GM23248 (cell line): ENCODE data around the gene FOXS1. TPM values are rescaled to one million over a fixed set of nuclear protein-coding genes. Genes with fewer than 3 reads are reported as not detected.

Source experiments
- DNase-seq: peaks from one replicate; pipeline ENCODE4 v3.0.0-alpha.2; 2015
- H2AFZ ChIP-seq: fragments of 200-600 bp; sonication (generic); 2 replicates; pipeline ENCODE4 v1.6.1; 2016; ENCODE audit warnings: antibody characterized with exemption
- H3F3A ChIP-seq: fragments of 200-600 bp; sonication (generic); 2 replicates; pipeline ENCODE4 v1.6.1; 2016; ENCODE audit warnings: mild to moderate bottlenecking, antibody characterized with exemption, mixed run types; ENCODE audit not compliant: insufficient read depth
- H3K27ac ChIP-seq: fragments of 200-600 bp; sonication (generic); 2 replicates; pipeline ENCODE4 v1.5.1; 2016; ENCODE audit warnings: mild to moderate bottlenecking
- H3K27me3 ChIP-seq: fragments of 200-600 bp; sonication (generic); replicated peaks from 2 replicates; pipeline ENCODE4 v1.6.1; 2016; ENCODE audit warnings: mild to moderate bottlenecking; ENCODE audit not compliant: insufficient read depth
- H3K36me3 ChIP-seq: fragments of 200-600 bp; sonication (generic); 2 replicates; pipeline ENCODE4 v1.6.1; 2016; ENCODE audit warnings: low read depth, mild to moderate bottlenecking
- H3K4me1 ChIP-seq: fragments of 200-600 bp; sonication (generic); 2 replicates; pipeline ENCODE4 v1.6.1; 2016; ENCODE audit warnings: mild to moderate bottlenecking; ENCODE audit not compliant: insufficient read depth
- H3K4me2 ChIP-seq: fragments of 200-600 bp; sonication (generic); one replicate; pipeline ENCODE4 v1.6.1; 2016; ENCODE audit warnings: mild to moderate bottlenecking; ENCODE audit not compliant: unreplicated experiment
- H3K4me3 ChIP-seq: fragments of 200-600 bp; sonication (generic); 2 replicates; pipeline ENCODE4 v1.5.1; 2016; ENCODE audit warnings: mild to moderate bottlenecking
- H3K79me2 ChIP-seq: fragments of 200-600 bp; sonication (generic); 2 replicates; pipeline ENCODE4 v1.6.1; 2016; ENCODE audit warnings: mild to moderate bottlenecking; ENCODE audit not compliant: insufficient read depth
- H3K9ac ChIP-seq: fragments of 200-600 bp; sonication (generic); 2 replicates; pipeline ENCODE4 v1.6.1; 2016; ENCODE audit warnings: mild to moderate bottlenecking
- H3K9me2 ChIP-seq: fragments of 200-600 bp; sonication (generic); 2 replicates; pipeline ENCODE4 v1.6.1; 2016; ENCODE audit warnings: mixed run types, mild to moderate bottlenecking, moderate library complexity; ENCODE audit not compliant: insufficient read depth
- H3K9me3 ChIP-seq: fragments of 200-600 bp; sonication (generic); one replicate; pipeline ENCODE4 v1.6.1; 2017; ENCODE audit warnings: low read depth
- H4K20me1 ChIP-seq: fragments of 200-600 bp; sonication (generic); 2 replicates; pipeline ENCODE4 v1.6.0; 2016; ENCODE audit not compliant: insufficient read depth
- EZH2 ChIP-seq: fragments of 200-600 bp; sonication (generic); IDR thresholded peaks from 2 replicates; pipeline ENCODE4 v1.6.1; 2018; ENCODE audit warnings: antibody characterized with exemption, mild to moderate bottlenecking; ENCODE audit not compliant: insufficient read depth, poor library complexity, severe bottlenecking
- EZH2phosphoT487 ChIP-seq: fragments of 200-600 bp; sonication (generic); IDR thresholded peaks from 2 replicates; pipeline ENCODE4 v1.6.1; 2018; ENCODE audit warnings: antibody characterized with exemption, moderate library complexity, mild to moderate bottlenecking, low read depth; ENCODE audit not compliant: insufficient read depth
- WGBS, 2 experiments: methylation state at CpG; one replicate each; pipeline ENCODE4 v1.1.6; 2015 to 2017; ENCODE audit warnings: low lambda C conversion rate in 2 of 2, low coverage in 1 of 2; ENCODE audit errors: missing lambda C conversion rate in 2 of 2; 5-methylcytosine and 5-hydroxymethylcytosine counted together
- in situ Hi-C: fragments of 300-500 bp; cut with MboI; formaldehyde crosslinking; loops from 2 replicates; pipeline ENCODE4 v1.15.0; 2020
- polyA plus RNA-seq: library from polyadenylated mRNA; unstranded; fragments of >200 nt; fragmentation: Nextera tagmentation; extraction: Ambion mirVana; gene quantifications from 2 replicates; pipeline ENCODE4 v1.2.1, GENCODE V29; 2016
- total RNA-seq: library from RNA; depleted of rRNA; stranded (reverse); fragments of >200 nt; shearing (Covaris generic); gene quantifications from 2 replicates; pipeline ENCODE4 v1.2.3, GENCODE V29; 2014

FOXS1 gene
- total and polyA plus RNA-seq, 2 experiments from 2014 or later: not detected

DNA sequence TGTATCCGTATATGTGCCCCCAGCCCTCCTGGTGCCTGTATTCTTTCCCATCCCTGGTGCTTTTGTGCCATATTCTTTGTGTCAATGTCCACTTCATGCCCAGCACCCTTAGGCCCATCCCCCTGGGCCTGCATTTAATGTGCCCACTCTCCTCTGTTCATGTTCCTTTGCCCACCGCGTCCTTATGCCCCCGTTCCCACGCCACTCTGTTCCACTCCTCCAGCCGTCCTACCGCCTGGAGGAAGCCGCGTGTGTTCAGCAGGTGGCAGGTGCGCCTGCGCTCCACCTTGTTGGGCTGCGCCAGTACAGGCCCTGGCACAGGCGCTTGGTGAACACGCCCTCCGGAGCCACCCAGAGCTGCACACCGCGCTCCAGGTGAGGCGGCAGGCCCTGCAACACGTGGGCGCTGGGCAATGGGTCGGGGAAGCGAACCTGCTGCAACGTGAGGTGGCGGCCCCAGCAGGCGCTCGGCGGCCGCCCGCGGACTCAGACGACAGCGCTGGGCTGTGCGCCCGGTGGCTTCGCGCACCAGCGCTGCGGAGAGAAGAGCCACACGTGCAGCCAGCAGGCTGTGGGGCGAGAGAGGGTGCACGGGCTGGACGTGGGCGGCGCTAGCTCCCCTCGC, 4.0 kb upstream of the FOXS1 start:
- Histone ChIP-seq H3K27me3 (peaks cover 49% of the 10 kb centered on the region), H3K9ac (no peak overlapping the region), H3K79me2 (no peaks in the 10 kb centered on the region), H3K4me3 (no peak overlapping the region), H3F3A (no peaks in the 10 kb centered on the region), H3K4me1 (no peaks in the 10 kb centered on the region), H3K9me3 (no peaks in the 10 kb centered on the region), H4K20me1 (no peaks in the 10 kb centered on the region), H3K4me2 (no peak overlapping the region), H2AFZ (no peak overlapping the region), H3K36me3 (no peaks in the 10 kb centered on the region), H3K9me2 (no peaks in the 10 kb centered on the region), H3K27ac (no peak overlapping the region)
- in situ Hi-C loops: no loop called here
- no peak for DNase-seq
- 17 to 18% methylated on average over 41 to 44 of the region's 45 CpGs for WGBS, 2 experiments
- no peak for TF ChIP-seq EZH2phosphoT487
- no peak for TF ChIP-seq EZH2

DNA sequence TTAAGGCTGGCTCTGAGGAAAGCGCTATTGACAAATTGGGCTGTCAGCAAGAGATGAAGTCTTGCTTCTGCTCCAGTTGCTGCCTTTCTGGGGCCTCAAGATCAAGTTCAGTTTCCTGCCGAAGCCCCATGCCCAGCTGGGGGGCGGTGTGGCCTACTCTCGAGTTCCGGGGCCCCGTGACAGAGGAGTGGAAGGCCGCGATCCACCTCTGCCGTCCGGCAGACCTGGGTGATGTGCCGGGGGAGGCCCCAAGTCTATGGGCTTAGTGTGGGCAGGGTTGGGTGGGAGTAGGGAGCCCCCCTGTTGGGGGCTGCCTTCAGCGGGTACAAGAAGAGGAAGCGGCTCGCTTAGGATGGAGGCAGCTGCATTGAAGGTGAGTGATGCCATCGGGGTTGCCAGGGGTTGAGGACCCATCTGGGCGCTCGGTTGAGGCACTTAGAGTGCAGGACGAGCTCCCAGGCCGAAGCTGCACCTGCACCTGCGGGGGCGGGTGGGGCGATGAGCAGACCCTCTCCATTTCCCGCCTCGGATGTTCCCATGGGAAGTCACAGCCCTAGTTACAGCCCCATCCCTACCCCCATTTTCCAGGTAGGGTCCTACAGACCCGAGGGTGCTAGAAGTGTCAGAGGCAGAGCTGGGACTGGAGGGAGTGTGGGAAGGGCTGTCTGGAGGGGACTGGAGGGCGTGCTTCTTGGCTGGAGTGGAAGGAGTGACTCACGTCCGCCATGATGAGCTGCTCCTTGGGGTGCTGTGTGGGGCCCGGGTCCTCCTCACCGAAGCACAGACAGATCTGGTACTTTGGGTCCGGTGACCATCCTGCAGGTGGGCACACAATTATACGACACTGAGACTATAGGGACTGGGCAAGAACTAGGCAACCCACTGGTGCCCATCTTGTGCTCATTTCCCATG, 2.9 kb upstream of the FOXS1 start:
- in situ Hi-C loops: no loop called here

DNA sequence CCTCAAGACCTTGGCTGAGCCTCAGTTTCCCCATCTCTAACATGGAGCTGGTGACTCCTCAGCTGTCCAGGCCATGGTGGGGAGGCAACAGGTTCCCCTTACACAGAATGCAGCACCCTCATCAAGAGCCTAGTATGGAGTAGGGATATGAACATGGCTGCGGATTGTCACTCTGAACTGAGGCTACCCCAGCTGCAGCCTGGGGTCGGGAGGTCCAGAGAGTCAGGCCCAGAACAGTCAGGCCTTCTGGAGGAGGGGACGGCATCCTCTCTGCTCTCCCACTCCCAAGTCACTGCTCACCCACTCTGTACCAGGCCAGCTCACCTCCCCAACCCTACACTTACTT, 1.4 kb upstream of the FOXS1 start:
- Histone ChIP-seq H2AFZ (no peak overlapping the region), H3F3A (no peaks in the 10 kb centered on the region)
- in situ Hi-C loops: no loop called here

More for the DNA sequence above, 2.9 kb upstream of the FOXS1 start:
- peaks cover 40% of the 10 kb centered on the region for H3K27me3 ChIP-seq
- no peaks in the 10 kb centered on the region for H3F3A ChIP-seq
- H3K27ac ChIP-seq: no peak overlapping the region
- no peaks in the 10 kb centered on the region for H4K20me1 ChIP-seq
- no peaks in the 10 kb centered on the region for H3K9me3 ChIP-seq
- no peak overlapping the region for H3K9ac ChIP-seq
- H3K36me3 ChIP-seq: no peaks in the 10 kb centered on the region
- TF ChIP-seq EZH2phosphoT487 (no peak), EZH2 (no peak)
- no peak overlapping the region for H3K4me3 ChIP-seq
- no peaks in the 10 kb centered on the region for H3K9me2 ChIP-seq
- no peak overlapping the region for H2AFZ ChIP-seq
- H3K79me2 ChIP-seq: no peaks in the 10 kb centered on the region
- no peaks in the 10 kb centered on the region for H3K4me1 ChIP-seq
- no peak overlapping the region for H3K4me2 ChIP-seq
- DNase-seq: no peak
- WGBS, 2 experiments: 67 to 69% methylated on average over 26 to 32 of the region's 32 CpGs

DNA sequence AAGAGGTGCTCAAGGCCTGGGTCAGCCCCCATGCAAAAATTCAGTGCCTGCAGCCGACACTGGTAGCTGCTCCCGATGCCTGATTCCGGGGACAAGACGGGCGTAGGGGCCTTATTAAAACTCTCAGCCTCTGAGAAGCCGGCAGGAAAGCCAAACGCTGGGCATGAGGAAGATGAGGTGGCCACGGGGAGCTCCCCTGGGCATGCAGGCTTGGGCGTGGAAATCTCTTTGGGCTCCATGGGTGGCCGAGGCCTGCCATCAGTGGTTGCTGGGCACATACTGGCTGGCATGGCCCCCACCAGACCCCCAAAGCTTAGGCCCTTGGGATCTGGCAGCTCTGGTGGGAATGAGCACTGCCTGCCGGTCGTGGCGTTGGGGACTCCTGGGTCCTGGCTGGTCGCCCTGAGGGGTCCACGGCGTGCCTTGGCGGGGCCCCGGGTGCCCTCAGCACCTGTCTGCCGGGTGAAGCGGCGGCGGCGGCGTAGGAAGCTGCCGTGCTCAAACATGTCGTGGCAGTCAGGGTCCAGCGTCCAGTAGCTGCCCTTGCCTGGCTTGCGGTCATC, 586 bp downstream of the FOXS1 start:
- 93% methylated on average over 24 to 28 of the region's 28 CpGs for WGBS, 2 experiments
- Histone ChIP-seq H3K4me3 (no peak overlapping the region), H3K27ac (no peak overlapping the region), H4K20me1 (no peaks in the 10 kb centered on the region), H3K9me3 (no peaks in the 10 kb centered on the region), H3K4me2 (no peak overlapping the region), H3F3A (0 out of 2 replicates have a peak, but pooled peaks cover 5% of the 10 kb centered on the region), H3K27me3 (peaks cover 18% of the 10 kb centered on the region), H3K4me1 (peaks cover 19% of the 10 kb centered on the region), H2AFZ (no peak overlapping the region), H3K9me2 (no peaks in the 10 kb centered on the region), H3K36me3 (no peaks in the 10 kb centered on the region), H3K9ac (no peak overlapping the region), H3K79me2 (no peaks in the 10 kb centered on the region)
- no peak for DNase-seq
- in situ Hi-C loops: no loop called here
- TF ChIP-seq EZH2 (no peak), EZH2phosphoT487 (no peak)

More for the DNA sequence above, 1.4 kb upstream of the FOXS1 start:
- Histone ChIP-seq H3K79me2 (no peaks in the 10 kb centered on the region), H3K9me2 (no peaks in the 10 kb centered on the region), H3K4me1 (peaks cover 15% of the 10 kb centered on the region), H3K27ac (no peak overlapping the region), H3K27me3 (peaks cover 34% of the 10 kb centered on the region), H3K4me3 (no peak overlapping the region), H3K36me3 (no peaks in the 10 kb centered on the region), H3K4me2 (no peak overlapping the region), H3K9me3 (no peaks in the 10 kb centered on the region), H3K9ac (no peak overlapping the region), H4K20me1 (no peaks in the 10 kb centered on the region)
- WGBS, 2 experiments: 36 to 39% methylated on average over 3 of the region's 3 CpGs
- no peak for DNase-seq
- TF ChIP-seq EZH2phosphoT487 (no peak), EZH2 (no peak)
